Stimulated activated CD4-positive, alpha-beta T cell treated with anti-CD3 and anti-CD28 coated beads, Interleukin-4, amount 100 ng/mL, for 24 hours (primary cell): Measurements from ENCODE around the gene UBE2R2.

Experiments used
- DNase-seq: peaks from one replicate; pipeline ENCODE4 v3.0.0-alpha.2; 2020

The UBE2R2 gene

GRCh38 chr9:33885948-33886347 is 69.0 kb downstream of the UBE2R2 start:
- DNase-seq, result no peak

- DNase-seq, result no peak
Measured at GRCh38 chr9:33893861-33894260, 76.9 kb downstream of the UBE2R2 start.

- DNase-seq, result no peak
Measured at GRCh38 chr9:33894316-33894715, 77.4 kb downstream of the UBE2R2 start.

- no peak for DNase-seq
Measured at GRCh38 chr9:33903157-33903780, 86.3 kb downstream of the UBE2R2 start.

GRCh38 chr9:33905137-33905536 is 88.2 kb downstream of the UBE2R2 start:
- DNase-seq, result no peak

- no peak for DNase-seq
Measured at GRCh38 chr9:33906769-33907168, 89.8 kb downstream of the UBE2R2 start.

- DNase-seq, result no peak
Measured at GRCh38 chr9:33907347-33907746, 90.4 kb downstream of the UBE2R2 start.

GRCh38 chr9:33908114-33908513 is 91.2 kb downstream of the UBE2R2 start:
- no peak for DNase-seq

GRCh38 chr9:33908749-33909148 is 91.8 kb downstream of the UBE2R2 start:
- no peak for DNase-seq

- no peak for DNase-seq
Measured at GRCh38 chr9:33913541-33913940, 96.6 kb downstream of the UBE2R2 start.

- no peak for DNase-seq
Measured at GRCh38 chr9:33914887-33915628, 98.1 kb downstream of the UBE2R2 start.

GRCh38 chr9:33917036-33917435 is 100.1 kb downstream of the UBE2R2 start:
- no peak for DNase-seq

- no peak for DNase-seq
Measured at GRCh38 chr9:33919276-33919897, 102.4 kb downstream of the UBE2R2 start.

- DNase-seq, result peak; percentile 37
Measured at GRCh38 chr9:33921967-33922895, 105.3 kb downstream of the UBE2R2 start.

- no peak for DNase-seq
Measured at GRCh38 chr9:33923079-33923478, 106.1 kb downstream of the UBE2R2 start.

- DNase-seq, result no peak
Measured at GRCh38 chr9:33923998-33924701, 107.2 kb downstream of the UBE2R2 start.

- peak; percentile 14 for DNase-seq
Measured at GRCh38 chr9:33924978-33925797, 108.2 kb downstream of the UBE2R2 start.

GRCh38 chr9:33926746-33927485 is 110.0 kb downstream of the UBE2R2 start:
- DNase-seq, result no peak

- DNase-seq, result no peak
Measured at GRCh38 chr9:33927694-33928093, 110.7 kb downstream of the UBE2R2 start.

GRCh38 chr9:33931326-33931725 is 114.4 kb downstream of the UBE2R2 start:
- DNase-seq, result no peak
